Endothelial cell of umbilical vein (primary cell): ENCODE results near the gene GLRX5.

Experiments used
- CTCF ChIP-seq, 2 donors: IDR thresholded peaks; 1 replicate in 1 of 2; 2 replicates in 1 of 2; pipeline ENCODE4 v1.5.1; 2011; ENCODE audit warnings: low read length in 2 of 2, mild to moderate bottlenecking in 2 of 2, moderate library complexity in 2 of 2, control low read depth in 1 of 2, inconsistent platforms in 1 of 2, low read depth in 1 of 2; ENCODE audit not compliant: insufficient read depth in 1 of 2; ENCODE audit errors: extremely low read depth in 1 of 2
- EZH2 ChIP-seq: IDR thresholded peaks from 2 replicates; pipeline ENCODE4 v1.6.1; 2012; ENCODE audit warnings: borderline replicate concordance, low read depth, mild to moderate bottlenecking, moderate library complexity, low read length, inconsistent platforms; ENCODE audit not compliant: severe bottlenecking
- FOS ChIP-seq: IDR thresholded peaks from 2 replicates; pipeline ENCODE4 v1.6.1; 2011; ENCODE audit warnings: mild to moderate bottlenecking, low read length, moderate library complexity, borderline replicate concordance; ENCODE audit not compliant: insufficient read depth
- GATA2 ChIP-seq: IDR thresholded peaks from 2 replicates; pipeline ENCODE4 v1.7.0; 2011; ENCODE audit warnings: low read depth, mild to moderate bottlenecking, moderate library complexity, mixed read lengths, low read length; ENCODE audit not compliant: insufficient read length, insufficient read depth
- JUN ChIP-seq: IDR thresholded peaks from 2 replicates; pipeline ENCODE4 v1.6.1; 2011; ENCODE audit warnings: borderline replicate concordance, low read depth; ENCODE audit not compliant: insufficient read length, insufficient read depth
- MYC ChIP-seq: IDR thresholded peaks from one replicate; pipeline ENCODE4 v1.6.1; 2011; ENCODE audit warnings: mild to moderate bottlenecking, low read depth, low read length
- POLR2A ChIP-seq: IDR thresholded peaks from 2 replicates; pipeline ENCODE4 v1.6.1; 2012; ENCODE audit warnings: low read depth, mild to moderate bottlenecking, control low read depth, low read length
- POLR2AphosphoS5 ChIP-seq: IDR thresholded peaks from 2 replicates; pipeline ENCODE4 v1.6.1; 2012; ENCODE audit warnings: low read depth, mild to moderate bottlenecking, control low read depth, low read length, moderate library complexity; ENCODE audit not compliant: insufficient read depth

- TF ChIP-seq CTCF (IDR thresholded peaks at IDR 0.05; ENCODE audit: extremely low read depth in 1 of 2, insufficient read depth in 1 of 2, low read depth in 1 of 2, low read length in 2 of 2) = no peak
- TF ChIP-seq POLR2AphosphoS5 = no peak
- no peak for TF ChIP-seq GATA2
- TF ChIP-seq MYC = no peak
- no peak for TF ChIP-seq EZH2
- no peak for TF ChIP-seq POLR2A
- no peak for TF ChIP-seq JUN
- no peak for TF ChIP-seq FOS
Measured at GRCh38 chr14:95543021-95543420, 8.2 kb downstream of the GLRX5 start.
